Measurements from ENCODE around the gene FAM200B.

DNA sequence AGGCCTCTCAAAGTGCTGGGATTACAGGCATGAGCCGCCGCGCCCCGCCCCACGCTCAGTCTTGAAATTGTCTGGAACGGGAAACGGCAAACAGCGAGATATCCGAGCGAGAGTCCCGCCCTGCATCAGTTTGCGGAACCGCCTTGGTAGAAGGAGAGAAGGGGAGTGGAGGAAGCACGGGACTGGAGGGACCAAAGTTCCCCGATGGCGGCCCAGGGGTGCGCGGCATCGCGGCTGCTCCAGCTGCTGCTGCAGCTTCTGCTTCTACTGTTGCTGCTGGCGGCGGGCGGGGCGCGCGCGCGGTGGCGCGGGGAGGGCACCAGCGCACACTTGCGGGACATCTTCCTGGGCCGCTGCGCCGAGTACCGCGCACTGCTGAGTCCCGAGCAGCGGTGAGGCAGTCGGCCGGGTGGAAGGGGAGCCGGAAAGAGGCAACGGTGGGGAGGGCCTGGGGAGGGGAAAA is 21.3 kb downstream of the FAM200B start, which contains the start of gene BST1:
- TF ChIP-seq, protein P1, sequence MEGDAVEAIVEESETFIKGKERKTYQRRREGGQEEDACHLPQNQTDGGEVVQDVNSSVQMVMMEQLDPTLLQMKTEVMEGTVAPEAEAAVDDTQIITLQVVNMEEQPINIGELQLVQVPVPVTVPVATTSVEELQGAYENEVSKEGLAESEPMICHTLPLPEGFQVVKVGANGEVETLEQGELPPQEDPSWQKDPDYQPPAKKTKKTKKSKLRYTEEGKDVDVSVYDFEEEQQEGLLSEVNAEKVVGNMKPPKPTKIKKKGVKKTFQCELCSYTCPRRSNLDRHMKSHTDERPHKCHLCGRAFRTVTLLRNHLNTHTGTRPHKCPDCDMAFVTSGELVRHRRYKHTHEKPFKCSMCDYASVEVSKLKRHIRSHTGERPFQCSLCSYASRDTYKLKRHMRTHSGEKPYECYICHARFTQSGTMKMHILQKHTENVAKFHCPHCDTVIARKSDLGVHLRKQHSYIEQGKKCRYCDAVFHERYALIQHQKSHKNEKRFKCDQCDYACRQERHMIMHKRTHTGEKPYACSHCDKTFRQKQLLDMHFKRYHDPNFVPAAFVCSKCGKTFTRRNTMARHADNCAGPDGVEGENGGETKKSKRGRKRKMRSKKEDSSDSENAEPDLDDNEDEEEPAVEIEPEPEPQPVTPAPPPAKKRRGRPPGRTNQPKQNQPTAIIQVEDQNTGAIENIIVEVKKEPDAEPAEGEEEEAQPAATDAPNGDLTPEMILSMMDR (conservative IDR thresholded peaks at IDR 0.05; ENCODE audit: low read length), result no peak
- no peak for TF ChIP-seq EZH2phosphoT487 (IDR thresholded peaks at IDR 0.05; ENCODE audit: borderline replicate concordance)

Measured in Loucy (cell line).